Measurements from ENCODE around the gene CNOT3. TPM values are rescaled to one million over a fixed set of nuclear protein-coding genes. Genes with fewer than 3 reads are reported as not detected.

CNOT3 gene
- total and polyA plus RNA-seq, 2 of the 13 experiments (the other 11 are each of a cell fraction or from before 2014, with no cell fraction given) = 4.3 to 5.8 TPM

DNA sequence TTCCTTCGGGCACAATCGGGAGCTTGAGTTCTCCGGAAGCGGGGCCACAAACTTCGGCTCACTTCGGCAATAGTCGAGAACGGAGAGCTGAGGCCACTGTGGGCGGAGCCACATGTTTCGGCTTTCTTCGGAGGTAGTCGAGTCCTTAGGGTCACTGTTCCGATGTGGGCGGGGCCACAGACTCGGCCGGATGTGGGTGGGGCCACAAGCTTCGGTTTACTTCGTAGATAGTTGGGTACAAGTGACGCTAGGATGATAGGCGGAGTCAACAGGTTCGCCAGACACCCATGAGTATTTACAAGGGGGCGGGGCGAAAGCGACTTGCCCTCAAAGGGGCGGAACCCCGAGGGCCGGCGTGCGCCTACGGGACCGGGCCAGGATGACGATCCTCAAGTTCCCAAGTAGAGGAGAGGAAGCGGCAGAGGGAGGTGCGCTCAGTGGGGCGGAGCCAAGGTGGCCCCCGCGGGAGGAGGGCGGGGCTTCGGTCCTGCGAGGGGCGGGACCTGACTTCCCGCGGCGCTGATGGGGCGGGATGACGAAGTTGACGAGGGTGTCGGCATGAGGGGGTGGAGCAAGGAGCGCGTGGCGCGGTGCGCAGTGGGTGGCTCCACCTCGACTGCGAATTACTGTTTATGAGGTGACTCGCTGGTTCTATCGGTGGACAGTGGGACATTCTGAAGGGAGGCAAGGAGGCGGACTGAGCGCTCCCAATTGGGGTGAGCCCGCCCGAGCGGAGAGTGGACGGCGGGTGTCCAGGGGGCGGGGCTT lies 52.4 kb downstream of the CNOT3 start (continued):
- TF ChIP-seq NRL (CRISPR knock-in tag; IDR thresholded peaks at IDR 0.05; ENCODE audit: borderline replicate concordance) = no peak
- TF ChIP-seq POLR2AphosphoS5 (IDR thresholded peaks at IDR 0.05; ENCODE audit: low read depth, low read length) = peak; percentile 75
- no peak for TF ChIP-seq ZNF501 (CRISPR knock-in tag; IDR thresholded peaks at IDR 0.05)
- no peak for TF ChIP-seq ZMAT3 (CRISPR knock-in tag; conservative IDR thresholded peaks at IDR 0.05)
- no peak for TF ChIP-seq IKZF1 (IDR thresholded peaks at IDR 0.05)
- TF ChIP-seq ZNF20 (CRISPR knock-in tag; IDR thresholded peaks at IDR 0.05) = no peak
- TF ChIP-seq GFI1 (CRISPR knock-in tag; IDR thresholded peaks at IDR 0.05; ENCODE audit: borderline replicate concordance) = no peak; the same call in 1 of the 2 replicates
- TF ChIP-seq HOXD1 (CRISPR knock-in tag; IDR thresholded peaks at IDR 0.05) = no peak
- TF ChIP-seq ZNF816 (CRISPR knock-in tag; IDR thresholded peaks at IDR 0.05; ENCODE audit: borderline replicate concordance) = 0 out of 2 replicates have a peak, but pooled peaks have one; percentile 5
- TF ChIP-seq ZZZ3 (CRISPR knock-in tag; IDR thresholded peaks at IDR 0.05; ENCODE audit: borderline replicate concordance) = 0 out of 2 replicates have a peak, but pooled peaks have one; percentile 26
- TF ChIP-seq, protein P1, sequence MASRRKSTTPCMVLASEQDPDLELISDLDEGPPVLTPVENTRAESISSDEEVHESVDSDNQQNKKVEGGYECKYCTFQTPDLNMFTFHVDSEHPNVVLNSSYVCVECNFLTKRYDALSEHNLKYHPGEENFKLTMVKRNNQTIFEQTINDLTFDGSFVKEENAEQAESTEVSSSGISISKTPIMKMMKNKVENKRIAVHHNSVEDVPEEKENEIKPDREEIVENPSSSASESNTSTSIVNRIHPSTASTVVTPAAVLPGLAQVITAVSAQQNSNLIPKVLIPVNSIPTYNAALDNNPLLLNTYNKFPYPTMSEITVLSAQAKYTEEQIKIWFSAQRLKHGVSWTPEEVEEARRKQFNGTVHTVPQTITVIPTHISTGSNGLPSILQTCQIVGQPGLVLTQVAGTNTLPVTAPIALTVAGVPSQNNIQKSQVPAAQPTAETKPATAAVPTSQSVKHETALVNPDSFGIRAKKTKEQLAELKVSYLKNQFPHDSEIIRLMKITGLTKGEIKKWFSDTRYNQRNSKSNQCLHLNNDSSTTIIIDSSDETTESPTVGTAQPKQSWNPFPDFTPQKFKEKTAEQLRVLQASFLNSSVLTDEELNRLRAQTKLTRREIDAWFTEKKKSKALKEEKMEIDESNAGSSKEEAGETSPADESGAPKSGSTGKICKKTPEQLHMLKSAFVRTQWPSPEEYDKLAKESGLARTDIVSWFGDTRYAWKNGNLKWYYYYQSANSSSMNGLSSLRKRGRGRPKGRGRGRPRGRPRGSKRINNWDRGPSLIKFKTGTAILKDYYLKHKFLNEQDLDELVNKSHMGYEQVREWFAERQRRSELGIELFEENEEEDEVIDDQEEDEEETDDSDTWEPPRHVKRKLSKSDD (CRISPR knock-in tag; IDR thresholded peaks at IDR 0.05; ENCODE audit: low read depth) = peak; percentile 72
- no peak for TF ChIP-seq ZBTB7A (CRISPR knock-in tag; IDR thresholded peaks at IDR 0.05)
- no peak for TF ChIP-seq MAFF (IDR thresholded peaks at IDR 0.05; ENCODE audit: low read depth, low read length)
- no peak for TF ChIP-seq ATAD3A (CRISPR knock-in tag; IDR thresholded peaks at IDR 0.05)
- TF ChIP-seq, protein P2, sequence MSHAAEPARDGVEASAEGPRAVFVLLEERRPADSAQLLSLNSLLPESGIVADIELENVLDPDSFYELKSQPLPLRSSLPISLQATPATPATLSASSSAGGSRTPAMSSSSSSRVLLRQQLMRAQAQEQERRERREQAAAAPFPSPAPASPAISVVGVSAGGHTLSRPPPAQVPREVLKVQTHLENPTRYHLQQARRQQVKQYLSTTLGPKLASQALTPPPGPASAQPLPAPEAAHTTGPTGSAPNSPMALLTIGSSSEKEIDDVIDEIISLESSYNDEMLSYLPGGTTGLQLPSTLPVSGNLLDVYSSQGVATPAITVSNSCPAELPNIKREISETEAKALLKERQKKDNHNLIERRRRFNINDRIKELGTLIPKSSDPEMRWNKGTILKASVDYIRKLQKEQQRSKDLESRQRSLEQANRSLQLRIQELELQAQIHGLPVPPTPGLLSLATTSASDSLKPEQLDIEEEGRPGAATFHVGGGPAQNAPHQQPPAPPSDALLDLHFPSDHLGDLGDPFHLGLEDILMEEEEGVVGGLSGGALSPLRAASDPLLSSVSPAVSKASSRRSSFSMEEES (CRISPR knock-in tag; IDR thresholded peaks at IDR 0.05) = peak; percentile 70
- no peak for TF ChIP-seq JARID2 (CRISPR knock-in tag; IDR thresholded peaks at IDR 0.05; ENCODE audit: insufficient replicate concordance)
- TF ChIP-seq, protein P3, sequence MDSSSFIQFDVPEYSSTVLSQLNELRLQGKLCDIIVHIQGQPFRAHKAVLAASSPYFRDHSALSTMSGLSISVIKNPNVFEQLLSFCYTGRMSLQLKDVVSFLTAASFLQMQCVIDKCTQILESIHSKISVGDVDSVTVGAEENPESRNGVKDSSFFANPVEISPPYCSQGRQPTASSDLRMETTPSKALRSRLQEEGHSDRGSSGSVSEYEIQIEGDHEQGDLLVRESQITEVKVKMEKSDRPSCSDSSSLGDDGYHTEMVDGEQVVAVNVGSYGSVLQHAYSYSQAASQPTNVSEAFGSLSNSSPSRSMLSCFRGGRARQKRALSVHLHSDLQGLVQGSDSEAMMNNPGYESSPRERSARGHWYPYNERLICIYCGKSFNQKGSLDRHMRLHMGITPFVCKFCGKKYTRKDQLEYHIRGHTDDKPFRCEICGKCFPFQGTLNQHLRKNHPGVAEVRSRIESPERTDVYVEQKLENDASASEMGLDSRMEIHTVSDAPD (CRISPR knock-in tag; IDR thresholded peaks at IDR 0.05) = no peak; the same call in 1 of the 2 replicates
- TF ChIP-seq ZNF550 (CRISPR knock-in tag; IDR thresholded peaks at IDR 0.05; ENCODE audit: borderline replicate concordance) = no peak
- TF ChIP-seq BRCA1 (CRISPR knock-in tag; IDR thresholded peaks at IDR 0.05) = no peak
- TF ChIP-seq TGIF2 (CRISPR knock-in tag; IDR thresholded peaks at IDR 0.05) = no peak
- 0 out of 2 replicates have a peak, but pooled peaks have one; percentile 44 for TF ChIP-seq BRD4 (CRISPR knock-in tag; IDR thresholded peaks at IDR 0.05)
- TF ChIP-seq YY1 (IDR thresholded peaks at IDR 0.05; ENCODE audit: insufficient read depth, insufficient replicate concordance, low read depth, low read length) = peak; percentile 14
- 0 out of 2 replicates have a peak, but pooled peaks have one; percentile 38 for TF ChIP-seq PHF8 (CRISPR knock-in tag; IDR thresholded peaks at IDR 0.05)
- TF ChIP-seq, protein P4, sequence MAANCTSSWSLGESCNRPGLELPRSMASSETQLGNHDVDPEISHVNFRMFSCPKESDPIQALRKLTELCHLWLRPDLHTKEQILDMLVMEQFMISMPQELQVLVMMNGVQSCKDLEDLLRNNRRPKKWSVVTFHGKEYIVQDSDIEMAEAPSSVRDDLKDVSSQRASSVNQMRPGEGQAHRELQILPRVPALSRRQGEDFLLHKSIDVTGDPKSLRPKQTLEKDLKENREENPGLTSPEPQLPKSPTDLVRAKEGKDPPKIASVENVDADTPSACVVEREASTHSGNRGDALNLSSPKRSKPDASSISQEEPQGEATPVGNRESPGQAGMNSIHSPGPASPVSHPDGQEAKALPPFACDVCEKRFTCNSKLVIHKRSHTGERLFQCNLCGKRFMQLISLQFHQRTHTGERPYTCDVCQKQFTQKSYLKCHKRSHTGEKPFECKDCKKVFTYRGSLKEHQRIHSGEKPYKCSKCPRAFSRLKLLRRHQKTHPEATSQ (CRISPR knock-in tag; IDR thresholded peaks at IDR 0.05; ENCODE audit: borderline replicate concordance) = no peak; the same call in 1 of the 2 replicates

All from HepG2 (cell line).